ENCODE data around the gene TMEM127.
"Not testable (repeated sequence)": the region's sequence is repeated elsewhere in the genome, so short reads cannot be mapped to it uniquely, and the experiment has no call there.

The TMEM127 gene

DNA sequence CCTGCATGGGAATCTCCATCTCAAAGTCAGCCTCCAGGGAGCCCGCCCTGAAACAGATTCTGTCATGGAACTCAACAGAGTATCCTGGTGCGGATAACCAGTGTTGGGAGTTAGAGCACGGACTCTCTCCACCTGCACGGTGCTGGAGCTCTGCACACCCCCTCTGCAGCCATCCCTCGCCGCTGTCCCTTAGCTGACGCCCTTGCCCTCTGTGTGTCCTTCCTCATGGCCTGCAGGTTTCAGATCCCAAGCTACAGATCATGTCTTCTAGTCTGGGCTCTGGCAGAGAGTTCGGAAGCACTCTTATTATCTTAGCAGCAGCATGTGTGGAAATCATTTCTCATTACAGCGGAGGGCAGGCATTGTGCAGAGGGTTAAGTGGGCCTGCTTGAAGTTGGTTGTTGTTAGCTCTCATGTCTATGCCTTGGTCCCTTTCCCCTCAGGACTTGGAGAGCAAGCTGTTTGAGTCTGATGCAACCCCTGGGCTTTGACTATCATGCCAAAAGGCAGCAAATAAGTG is 26.0 kb downstream of the TMEM127 start:
- DNase-seq, result no peak

DNA sequence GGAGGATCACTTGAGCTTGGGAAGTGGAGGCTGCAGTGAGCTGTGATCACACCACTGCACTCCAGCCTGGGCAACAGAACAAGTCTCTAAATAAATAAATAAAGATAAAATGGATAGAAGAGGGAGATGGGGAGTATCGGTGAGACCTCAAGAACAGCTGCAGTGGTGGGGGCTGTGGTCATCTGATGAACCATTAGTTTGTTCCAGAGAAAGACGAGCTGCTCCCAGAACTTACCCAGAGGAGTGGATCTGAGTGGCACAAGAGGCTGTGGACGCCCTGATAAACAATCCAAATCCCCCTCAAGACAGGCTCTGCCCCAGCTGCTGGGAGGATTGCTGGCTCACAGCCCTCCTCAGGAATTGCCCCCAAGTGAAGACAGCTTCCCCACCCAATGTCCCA is 26.7 kb downstream of the TMEM127 start:
- no peak for DNase-seq

DNA sequence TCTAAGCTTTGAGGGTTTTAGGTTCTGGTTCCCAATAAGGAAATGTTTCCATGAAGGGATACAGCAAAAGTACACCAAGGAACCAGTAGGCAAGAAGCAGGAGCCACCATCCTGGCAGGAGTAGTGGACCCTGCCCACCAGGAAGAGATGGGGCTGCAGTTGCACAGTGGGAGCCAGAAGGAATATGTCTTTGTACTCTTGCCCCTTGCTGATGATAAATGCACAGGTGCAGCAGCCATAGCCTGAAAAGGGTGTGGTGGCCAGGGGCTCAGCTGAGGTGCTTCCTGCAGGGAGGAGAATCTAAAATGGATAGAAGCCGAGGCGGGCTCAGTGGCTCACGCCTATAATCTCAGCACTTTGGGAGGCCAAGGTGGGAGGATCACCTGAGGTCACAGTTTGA is 27.5 kb downstream of the TMEM127 start:
- DNase-seq, result no peak

DNA sequence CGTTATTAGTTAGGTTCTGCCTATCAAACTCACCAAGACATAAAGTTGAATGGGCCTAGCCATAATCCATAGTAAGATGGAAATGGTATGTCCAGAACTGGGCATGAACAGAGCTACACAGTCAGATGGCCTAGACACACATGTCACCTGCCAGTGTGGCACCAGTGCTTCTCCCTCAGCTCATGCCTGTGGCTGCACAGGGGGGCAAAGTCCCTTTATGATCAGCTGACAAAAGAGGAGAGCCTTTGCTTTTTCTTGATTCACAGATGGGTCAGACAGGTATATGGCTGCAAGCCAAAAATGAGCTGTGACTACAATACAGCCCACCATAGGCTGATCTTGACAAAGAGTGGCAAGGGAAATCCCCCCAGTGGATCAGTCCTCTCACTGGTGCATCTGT is 28.9 kb downstream of the TMEM127 start:
- no peak for DNase-seq

DNA sequence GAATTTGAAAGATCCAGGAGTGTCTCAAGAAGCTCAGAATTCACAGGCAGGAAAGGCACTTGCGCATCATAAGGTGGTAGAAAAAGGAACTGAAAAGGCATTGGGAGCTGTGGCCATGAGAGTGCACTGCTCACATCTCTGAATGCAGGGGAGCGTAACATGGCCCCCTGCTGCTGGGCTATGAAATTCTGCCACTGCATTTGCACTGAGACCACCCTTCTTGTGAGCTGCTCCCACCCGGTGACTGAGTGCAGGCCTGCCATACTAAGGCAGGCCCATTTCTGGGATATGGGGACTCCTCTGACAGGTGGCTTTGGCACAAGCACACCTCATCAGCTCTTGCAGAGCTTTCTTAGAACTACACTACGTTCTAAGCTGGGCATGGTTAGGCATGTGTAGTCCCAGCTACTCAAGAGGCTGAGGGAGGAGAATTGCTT is 31.9 kb downstream of the TMEM127 start:
- no peak for DNase-seq

DNA sequence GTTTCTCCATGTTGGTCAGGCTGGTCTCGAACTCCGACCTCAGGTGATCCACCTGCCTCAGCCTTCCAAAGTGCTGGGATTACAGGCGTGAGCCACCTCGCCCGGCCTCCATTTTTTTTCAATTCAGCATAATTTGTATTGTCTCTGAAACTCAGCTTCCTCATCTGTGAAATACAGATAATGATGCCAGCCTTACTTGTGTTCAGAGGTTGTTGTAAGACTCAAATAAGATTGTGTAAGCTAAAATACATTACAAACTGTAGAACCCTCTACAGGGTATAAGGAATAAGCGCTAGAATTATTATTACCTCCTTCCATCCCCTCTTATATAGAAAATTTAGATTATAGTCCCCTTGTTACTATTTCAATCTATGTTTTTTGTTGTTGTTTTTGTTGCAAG is 32.4 kb downstream of the TMEM127 start:
- no peak for DNase-seq

DNA sequence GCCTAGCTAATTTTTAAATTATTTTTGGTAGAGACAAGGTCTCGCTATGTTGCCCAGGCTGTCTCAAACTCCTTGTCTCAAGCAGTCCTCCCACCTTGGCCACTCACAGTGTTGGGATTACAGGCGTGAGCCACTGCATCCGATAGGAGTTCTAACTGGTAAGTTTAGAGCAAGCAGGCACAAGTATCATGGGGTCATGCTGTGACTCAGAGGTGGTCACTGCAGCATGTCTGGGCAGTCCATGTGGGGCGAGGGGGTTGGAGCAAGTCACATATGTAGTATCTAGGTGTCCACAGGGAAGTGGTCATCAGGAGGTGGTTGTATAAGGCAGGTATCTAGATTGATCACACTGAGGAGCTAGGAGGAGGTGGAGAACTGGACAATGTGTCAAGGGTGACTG is 34.5 kb downstream of the TMEM127 start:
- DNase-seq, result no peak

DNA sequence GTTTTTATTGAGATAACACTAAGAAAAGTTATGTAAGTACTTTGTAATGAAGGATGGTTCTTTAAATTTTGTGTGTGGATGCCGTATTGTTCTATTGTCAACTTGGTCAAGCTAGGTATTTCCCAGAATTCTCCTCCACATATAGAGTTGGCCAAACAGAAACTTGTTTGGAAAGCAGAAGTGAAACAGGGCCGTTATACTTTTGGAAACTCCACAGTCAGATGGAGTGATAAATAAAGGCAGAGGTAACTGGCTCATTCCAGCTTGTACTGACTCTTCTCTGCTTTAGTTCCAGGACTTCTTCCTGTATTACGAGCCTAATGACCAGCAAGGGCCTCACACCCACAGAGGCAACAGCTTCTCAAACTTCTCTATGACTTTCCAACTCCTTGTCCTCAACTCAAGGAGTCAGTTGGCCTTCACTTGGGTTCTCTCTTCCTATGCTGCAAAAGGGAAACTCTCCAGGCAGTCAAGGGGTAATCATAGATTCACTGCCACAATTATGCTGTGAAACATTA is 40.7 kb downstream of the TMEM127 start:
- peak; percentile 17 for DNase-seq

DNA sequence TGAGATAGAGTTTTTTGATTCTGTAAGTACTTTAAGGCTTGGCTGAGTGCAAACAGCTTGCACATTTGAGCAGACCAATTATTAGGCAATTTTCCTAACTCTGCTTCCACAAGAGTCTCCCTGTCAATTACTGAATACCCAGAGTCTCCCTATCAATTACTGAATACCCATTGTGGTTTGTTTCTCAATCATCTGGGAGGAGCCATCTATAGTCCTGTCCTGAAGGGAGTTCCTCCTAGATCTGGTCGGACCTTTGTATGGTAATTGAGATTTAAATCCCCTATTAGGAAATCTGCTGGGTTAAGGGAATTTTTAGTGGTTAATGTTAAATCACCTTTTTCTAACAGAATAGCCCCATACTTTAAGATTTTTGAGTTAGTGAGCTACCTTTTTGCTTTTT is 44.7 kb downstream of the TMEM127 start:
- DNase-seq, result not testable (repeated sequence)

DNA sequence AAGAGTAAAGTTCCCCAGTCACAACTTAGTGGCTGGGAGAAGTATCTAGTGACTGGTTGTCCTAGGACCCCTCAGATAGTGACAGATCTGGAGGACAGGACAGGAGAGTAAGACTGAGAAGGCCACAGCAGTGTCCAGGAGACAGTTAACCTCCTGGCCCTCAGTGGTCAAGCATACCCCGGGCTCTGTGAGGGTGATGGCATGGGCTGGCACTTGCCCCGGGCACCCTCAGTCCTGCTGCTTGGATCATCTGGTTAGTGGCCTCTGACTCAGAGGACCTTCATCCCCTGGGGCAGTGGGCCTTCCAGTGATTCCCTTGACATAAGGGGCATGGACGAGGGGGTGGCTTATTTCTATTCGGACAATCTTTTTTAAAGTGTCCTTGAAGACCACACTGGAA is 45.8 kb downstream of the TMEM127 start:
- DNase-seq, result not testable (repeated sequence)

DNA sequence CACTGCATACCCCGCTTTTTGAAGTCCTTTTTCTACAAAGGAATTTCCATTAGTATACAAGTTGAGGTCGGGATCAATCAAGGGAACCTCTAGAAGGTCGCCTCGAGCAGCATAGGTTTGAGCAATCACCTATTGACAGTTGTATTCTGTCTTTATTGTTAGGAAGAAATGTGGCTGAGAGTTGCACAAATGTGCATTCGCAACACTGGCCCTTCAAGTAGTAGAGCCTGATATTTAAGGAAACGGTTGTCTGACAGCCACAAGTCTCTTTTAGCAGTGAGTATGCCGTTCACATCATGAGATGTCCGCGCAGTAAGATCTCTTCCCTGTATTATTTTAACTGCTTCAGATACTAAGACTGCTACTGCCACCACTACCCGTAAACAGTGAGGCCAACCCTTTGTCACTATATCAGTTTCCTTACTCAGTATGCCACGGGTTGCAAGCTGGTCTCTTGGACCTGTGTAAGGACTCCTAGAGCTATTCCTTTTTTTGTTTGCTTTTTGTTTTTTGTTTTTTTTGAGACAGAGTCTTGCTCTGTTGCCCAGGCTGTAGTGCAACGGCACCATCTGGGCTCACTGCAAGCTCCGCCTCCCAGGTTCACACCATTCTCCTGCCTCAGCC is 47.2 kb downstream of the TMEM127 start:
- no peak for DNase-seq

DNA sequence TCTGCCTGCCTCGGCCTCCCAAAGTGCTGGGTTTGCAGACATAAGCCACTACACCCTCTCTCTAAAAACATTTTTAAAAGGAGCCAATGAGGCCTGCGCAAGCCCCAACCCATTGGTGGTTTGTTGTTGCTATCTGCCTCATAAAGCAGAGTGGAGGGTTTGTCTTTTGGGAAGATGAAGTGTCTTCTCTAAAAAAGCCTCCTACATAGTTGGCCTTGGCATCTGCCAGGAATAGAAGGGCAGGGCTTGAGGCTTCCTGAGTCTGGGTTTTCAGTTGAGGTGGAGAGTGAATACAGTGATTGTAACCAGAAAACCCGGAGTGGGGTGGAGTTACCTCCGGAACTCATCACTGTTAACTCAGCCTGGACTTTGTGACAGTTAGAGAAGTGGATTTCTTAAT is 51.2 kb downstream of the TMEM127 start:
- no peak for DNase-seq

DNA sequence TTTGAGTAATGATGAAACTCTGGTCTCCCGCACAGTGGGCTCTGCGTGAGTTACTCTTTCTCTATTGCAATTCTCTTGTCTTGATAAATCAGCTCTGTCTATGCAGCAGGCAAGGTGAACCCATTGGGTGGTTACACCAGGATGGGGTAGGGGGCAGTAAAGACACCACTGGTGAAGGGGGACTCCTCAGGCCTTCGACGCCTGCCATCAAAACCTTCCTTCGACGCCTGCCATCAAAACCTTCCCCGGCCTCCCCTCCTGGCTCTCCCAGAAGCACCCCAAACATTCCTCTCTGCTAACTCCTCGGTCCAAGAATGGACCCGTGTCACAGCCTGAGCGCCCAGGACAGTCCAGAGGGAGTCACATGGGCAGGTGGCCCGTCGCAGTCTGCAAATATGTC is 52.4 kb downstream of the TMEM127 start:
- no peak for DNase-seq

DNA sequence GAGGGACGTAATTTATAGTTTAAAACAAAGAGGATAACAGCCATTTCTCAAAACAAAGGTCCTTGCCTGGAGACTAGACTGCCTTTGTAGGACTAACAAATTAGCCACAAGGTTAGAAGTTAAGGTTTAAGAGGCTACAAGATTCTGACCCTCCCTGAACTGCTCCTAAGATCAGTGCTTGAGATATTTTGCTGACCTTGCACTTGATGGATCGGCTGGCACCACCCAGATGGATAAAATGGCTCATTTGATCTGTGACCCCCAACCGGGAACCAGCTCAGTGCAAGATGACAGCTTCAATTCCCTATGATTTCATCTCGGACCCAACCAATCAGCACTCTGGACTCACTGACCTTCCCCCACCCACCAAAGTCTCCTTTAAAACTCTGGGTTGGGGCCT is 53.5 kb downstream of the TMEM127 start:
- DNase-seq, result no peak

DNA sequence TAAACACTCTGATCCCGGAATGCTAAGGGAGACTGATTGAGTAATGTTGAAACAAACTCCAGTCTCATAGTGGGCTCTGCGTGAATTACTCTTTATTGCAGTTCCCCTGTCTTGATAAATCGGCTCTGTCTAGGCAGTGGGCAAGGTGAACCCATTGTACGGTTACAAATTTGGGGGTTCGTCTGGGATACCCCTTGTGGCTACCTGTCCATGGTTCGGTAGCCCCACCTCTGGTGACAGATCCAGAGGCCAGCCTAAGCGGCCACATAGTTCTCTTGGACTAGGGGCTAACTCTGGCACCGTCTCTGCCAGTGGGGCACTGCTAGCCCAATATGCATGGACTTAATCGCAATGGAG is 56.1 kb downstream of the TMEM127 start:
- DNase-seq, result no peak

DNA sequence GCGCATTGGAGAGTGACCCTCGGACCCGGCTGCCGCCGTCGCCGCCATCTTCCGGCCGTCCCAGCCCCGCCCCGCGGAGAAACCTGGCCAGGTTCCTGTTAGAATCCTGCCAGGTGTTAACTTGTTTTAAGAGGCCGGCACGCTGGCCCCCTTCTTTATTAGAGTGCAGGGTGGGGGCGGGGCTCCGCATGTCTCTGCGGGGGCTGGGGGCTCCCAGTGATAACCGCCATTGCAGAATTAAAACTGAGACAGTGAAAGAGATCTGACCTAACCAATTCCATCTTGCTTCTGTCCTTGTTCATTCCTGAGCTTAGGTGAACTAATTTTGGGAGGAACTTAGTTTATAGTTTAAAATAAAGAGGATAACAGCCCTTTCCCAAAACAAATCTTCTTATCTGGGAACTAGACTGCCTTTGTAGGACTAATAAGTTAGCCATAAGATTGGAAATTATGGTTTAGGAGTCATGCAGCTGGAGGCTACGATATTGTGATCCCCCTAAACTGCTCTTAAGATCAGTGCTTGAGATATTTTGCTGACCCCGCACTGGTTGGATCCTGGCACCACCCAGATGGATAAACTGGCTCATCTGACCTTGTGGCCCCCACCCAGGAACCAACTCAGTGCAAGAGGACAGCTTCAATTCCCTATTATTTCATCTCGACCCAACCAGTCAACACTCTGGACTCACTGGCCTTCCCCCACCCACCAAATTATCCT is 56.6 kb downstream of the TMEM127 start:
- DNase-seq, result no peak

DNA sequence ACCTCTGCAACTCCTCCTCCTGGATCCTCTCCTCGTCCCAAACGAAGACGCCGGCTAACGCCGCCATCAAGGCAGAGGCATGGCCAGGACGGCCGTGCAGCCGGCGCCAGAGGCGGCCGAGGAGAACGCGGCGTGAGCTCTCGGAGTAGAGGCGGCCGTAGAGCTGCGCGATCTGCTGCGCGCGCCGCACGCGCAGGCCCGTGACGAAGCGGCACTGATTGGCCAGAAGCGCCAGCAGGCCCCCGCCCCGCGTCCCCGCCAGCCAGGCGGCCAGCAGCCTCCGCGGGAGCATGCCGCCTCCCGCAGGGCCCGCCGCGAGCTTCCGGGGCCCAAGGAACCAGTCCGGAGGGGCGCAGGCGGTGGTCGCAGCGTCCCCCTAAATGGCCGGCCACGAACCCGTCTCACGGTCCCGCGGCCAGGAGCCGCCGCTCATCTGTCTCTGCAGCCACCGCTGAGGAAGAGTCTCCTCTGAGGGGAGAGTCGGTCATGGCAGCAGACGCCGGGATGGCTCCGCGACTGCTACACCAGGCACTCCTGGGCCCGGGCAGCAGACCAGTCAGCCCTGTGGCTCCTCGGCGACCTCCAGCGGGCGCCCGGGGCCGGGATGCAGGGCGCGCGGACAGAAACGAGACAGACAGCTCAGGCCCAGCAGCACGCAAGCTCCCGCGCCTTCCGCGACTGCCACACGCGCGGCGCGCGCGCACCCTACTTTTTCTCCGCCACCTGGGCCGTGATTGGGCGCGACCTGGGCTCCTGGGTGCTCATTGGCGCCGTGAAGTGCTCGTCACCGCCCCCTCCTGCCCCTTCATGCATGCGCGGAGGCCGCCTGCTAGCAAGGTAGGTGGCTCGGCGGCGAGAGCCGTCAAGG is 57.4 kb downstream of the TMEM127 start, which contains the start of gene STARD7:
TSS of gene STARD7 (minus strand) at position 685 of the 868 bp plus-strand sequence. CDS start at position 292, 393 bp downstream.
- peak; percentile 96 for DNase-seq

DNA sequence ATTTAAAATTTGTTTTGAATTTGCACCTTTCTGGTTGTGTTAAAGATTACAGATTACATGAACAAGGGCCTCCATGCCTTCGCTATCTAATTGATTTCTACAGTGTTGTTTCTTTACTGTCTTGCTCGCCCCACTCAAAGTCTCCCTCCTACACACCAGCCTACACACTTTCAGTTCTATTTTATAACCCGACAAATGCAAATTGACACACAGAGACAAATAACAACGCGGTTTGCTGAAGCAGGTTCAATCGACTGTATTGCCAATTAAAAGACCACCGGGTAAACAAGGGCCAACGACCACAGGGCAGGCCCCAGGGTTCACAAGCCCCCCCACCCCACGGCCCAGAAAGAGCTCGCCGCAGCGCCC is 58.0 kb downstream of the TMEM127 start:
- peak; percentile 34 for DNase-seq

DNA sequence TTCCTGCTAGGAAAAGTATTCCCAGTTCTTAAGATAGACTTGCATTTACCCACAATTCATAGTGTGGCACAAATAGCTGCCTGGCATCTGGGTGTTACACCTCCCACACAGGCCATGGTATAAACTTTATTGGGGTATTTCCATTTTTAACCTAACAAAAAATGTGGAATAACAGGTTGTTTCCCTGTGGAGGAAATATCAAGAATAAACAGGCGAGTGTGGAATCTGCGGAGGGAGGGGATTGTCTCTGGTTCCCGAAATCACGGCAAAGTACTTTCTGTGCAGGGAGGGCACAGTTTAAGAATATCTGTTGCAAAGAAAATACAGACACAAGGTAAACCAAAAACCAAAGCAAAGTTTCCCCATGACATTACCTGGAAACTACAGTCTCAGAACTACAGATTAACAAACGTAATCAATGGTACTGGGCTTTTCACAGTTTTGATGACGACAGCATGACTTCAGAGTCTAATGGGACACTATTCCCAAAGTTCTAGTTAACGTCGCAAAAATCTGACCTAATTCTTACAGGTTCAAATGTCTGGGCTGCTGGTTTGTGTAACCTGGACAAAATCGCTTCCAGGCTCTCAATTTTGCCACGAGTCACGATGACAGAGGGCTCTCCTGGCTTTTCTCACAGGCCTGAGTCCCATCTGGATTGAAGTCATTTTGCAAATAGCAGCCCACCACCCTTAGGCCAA is 58.6 kb downstream of the TMEM127 start:
- peak; percentile 34 for DNase-seq

DNA sequence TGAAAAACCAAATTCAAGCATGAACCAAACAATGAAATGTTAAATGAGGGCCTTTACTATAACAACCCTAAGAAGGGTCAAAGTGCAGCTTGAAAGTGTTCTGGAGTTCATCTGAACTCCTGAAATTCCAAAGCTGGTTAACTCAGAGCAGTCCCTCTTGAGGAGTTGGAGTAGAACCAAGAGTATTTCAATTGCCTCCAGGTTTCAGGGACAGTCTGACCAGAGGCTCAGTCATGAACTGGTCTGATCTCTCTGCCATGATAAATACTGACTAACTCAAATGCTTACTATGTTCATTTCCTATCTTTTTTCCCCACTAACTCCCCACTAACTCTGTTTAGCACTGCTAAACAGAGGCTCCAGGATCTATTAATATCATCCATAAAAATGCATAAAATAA is 59.9 kb downstream of the TMEM127 start:
- no peak for DNase-seq

DNA sequence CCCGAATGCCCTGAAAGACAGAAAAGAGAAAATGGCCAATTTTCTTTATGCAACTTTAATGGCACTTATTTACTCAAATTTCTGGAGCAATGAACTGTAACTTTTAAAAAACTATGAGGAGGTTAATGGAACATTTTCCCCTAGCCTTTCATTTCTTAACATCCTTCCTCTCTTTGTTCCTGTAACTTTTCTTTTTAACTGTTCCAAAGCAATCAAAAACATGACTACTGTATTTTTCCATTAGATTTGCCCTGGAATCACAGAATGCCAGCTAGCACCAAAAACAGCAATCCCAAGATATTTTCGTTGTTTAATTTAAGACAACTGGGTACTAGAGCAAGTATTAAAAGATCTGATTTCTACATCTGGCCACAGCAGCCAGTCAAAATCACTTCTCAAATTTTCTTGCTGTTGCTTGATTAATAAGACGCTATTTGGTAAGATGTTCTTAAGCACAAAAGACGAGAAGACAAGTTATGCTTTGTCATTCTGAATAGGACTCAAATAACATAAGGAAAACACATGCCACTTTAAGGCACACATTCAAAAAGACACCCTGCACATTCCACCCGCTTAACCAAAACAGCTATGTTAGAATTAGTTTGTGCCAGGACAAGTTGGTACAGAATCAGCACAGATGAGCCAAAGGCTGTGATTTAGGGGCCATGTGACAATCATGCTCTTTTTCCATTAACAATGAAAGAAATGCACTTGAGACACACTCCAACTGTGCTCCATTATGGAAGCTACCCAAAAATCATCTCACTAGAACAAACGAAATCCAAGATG is 60.8 kb downstream of the TMEM127 start:
- no peak for DNase-seq

All from CD4-positive, alpha-beta T cell treated with Interleukin-17A for 1 hour (primary cell).